ENCODE measurements around the gene CACUL1.

CACUL1 gene

DNA sequence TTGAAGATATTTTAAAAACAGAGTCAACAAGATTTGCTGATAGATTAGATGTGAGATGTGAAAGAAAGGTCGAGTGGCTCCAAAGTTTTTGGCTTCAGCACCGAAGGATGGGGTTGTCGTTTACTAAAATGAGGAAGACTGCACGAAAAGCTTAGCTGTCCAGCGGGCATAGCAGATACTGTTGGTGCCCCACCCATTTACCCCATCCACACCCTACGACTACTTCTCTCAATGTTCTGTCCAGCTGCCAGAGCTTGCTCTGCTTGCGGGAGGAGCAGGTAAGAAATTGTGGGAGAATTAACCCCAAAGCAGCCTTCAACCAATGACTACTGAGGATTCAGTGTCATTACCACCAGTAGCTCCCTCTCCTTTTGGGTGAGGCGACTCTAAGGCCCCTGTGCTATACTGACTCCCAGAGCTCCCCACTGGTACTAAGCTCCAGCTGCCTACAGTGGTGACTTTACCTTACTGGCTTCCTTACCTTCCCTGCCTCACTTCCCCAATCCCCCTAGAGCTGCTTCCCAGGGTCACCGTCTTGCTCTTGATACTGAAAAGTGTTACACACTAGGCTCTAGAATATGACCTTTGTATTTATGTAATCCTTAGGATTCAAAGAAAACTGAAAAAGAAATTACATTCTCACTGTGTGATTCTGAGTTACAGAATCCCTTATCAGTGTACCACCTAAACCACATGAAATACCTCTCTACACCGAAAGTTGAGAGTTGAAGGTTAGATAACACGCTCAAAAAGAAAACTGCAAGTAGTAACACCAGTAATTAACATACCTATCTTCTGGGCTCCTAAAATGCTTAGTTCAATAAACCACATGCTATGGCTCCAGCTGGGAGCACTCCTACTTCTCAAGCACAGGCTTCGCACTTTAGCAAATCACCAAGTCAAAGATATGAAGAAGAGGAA is 22.3 kb downstream of the CACUL1 start:
- DNase-seq (ENCODE audit: low read depth), result no peak

DNA sequence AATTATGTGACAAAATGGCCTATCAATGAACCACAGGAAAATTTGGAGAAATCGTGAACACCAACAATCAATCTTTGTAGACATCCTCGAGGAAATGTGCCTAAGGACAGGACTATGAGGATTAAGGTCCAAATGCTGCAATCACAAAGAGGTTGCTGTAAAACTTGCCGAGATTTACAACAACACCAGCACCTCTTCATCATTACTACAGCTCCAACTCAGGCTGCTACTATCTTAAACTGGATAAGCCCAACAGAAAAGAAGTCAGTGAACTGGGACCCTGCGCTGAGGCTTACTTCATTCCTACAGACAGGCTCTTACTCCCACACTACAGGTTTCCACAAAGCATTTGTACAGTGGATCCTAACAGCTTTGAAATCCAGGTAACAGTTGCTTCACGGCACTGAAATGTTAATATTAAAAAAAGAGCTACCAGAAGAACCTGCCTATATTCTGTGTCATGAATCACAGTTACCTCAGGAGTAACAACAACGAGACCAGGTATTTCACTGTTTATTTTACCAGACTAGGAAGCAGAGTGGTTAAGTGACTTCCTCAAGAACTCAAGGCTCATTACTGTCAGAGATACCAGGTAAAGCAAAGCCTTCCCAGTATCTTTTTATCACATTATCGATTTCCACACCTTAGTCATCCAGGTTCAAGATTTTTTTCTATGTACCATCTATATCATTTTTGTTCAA is 23.9 kb downstream of the CACUL1 start:
- DNase-seq (ENCODE audit: low read depth), result no peak

DNA sequence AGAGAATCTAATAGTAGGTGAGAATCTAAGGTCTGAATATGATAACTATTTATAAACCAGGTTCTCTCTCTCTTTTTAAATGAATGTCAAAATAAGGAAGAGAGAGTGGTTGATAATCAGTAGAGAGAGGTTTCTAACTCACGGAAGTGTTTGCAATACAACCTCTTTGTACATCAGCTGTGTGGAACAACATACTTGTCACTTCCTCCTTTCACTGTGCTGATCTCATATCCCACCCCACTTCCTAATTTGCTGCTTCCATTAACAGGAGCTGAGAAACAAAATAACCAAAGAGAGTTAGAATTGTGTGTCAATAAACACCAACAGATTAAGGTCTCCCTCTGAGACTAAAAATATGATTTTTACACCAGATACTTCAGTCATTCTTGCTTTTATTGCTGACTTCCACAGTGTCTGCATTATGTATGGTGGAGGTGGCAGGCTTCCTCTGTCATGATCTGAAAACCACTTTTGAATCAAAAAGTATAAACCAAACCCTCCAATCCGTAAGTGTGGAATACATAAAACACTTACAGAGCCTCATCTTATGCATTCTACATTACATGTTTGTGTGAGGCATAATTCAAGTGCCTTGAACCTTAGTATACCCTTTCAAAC is 25.0 kb downstream of the CACUL1 start:
- no peak for DNase-seq (ENCODE audit: low read depth)

DNA sequence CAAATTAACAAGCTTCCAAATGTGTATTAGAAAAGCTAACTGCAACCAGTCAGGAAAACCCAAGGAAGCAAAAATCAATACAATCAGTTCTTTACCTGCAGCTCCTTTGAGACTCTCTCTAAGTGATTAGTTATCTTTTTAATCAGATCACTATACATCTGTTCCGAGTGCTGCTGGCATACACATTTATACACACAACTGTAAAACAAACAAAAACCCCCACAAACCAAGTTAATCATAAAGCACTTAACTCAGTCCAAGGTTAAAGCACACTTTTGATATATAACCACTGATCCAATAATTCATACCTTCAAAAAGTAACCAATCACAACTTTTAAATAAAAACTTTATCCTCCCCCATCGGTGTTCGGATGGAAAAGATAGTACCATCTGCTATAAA is 25.6 kb downstream of the CACUL1 start:
- DNase-seq (ENCODE audit: low read depth), result no peak

DNA sequence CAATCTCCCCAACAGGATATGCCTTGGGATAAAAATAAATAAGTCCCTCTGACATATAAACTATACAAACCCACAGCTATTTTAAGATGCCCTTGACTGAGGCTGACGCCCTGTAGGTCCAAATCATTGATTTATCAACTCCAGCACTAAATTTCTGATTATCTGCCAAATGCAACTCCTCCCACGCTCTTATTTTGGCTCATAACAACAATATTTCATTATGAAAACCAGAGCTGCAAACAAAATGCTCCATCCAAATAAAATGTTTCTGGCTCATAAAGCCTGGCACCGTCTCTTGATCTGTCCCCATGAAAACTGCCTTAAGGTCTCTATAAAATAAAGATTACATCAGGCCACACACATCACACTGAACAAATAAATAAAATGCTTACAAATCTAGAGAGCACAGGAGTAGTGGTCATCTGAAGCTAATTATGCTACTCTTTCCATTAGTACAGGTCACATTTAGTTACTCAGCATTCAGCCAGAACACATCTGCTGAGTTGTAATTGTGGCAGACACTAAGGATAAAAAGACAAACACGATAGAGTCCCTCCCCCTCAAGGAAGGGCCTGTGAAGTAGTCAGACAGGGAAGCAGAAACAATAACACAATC is 28.8 kb downstream of the CACUL1 start:
- no peak for DNase-seq (ENCODE audit: low read depth)

DNA sequence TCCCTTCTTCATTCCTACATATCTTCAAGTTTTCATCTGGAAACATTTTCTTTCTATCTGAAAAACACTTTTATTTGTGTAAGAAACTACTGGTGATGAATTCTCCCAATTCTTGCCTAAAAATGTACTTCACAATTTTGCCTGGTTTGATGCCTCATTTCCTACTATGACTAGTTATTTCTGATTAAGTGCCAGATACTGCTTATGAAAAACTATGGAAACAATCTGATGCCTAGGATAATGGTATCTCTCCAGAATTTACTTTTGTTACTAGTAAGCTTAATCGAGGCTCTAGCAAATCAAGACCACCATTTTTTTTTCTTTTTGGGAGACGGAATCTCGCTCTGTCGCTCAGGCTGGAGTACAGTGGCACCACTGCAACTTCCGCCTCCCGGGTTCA is 31.3 kb downstream of the CACUL1 start:
- DNase-seq (ENCODE audit: low read depth), result no peak

DNA sequence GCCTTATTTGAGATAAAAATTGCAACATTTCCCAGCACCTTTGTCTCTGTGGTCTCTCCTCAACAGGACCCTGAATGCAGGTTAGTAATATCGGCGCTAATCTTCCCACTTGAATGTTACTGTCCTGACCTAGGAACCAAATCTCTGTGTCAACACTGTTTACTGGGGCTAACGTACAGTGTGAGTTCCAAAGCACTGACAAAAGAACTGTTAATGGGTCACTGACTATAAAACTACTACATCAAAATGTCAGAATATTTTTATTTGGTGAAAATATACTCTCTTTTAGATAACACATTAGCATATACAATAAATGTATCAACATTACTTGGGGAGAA is 33.3 kb downstream of the CACUL1 start:
- no peak for DNase-seq (ENCODE audit: low read depth)

DNA sequence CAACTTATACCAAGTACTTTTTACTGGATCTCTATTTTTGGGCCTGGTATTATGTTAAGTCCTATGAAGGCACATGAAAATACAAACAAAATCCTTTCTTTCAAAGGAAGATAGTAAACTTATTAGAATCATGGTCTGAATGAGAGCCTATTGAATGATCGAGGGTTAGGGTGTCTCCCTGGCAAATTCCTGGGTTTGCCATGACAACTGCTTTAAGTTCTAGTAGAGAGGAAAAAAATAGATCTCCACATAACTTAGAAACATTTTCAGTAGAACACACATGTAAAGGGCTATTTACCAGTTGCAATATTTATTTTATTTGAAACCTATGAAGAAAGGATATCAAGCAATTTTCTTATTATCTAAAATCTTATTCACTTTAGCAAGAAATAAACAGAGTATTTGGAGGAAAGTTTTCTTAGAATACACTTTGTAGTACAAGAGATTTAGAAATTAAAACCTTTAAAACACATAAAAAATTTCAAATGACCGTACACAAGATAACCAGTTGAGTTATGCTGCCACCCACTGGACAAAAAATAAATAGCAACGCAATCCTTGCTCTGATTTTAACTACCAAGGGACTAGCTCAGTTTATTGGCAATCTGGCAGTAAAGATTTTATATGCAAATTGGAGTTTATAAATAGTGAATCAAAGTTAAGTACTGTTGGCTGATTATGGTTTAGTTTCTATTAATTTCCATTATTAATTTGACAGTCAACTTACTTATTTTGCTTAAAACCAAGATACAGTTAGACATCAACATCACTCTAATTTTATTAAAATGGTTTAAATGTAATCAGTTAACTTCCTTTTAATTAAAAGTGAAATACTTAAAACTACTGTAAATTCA is 33.9 kb downstream of the CACUL1 start:
- no peak for DNase-seq (ENCODE audit: low read depth)

DNA sequence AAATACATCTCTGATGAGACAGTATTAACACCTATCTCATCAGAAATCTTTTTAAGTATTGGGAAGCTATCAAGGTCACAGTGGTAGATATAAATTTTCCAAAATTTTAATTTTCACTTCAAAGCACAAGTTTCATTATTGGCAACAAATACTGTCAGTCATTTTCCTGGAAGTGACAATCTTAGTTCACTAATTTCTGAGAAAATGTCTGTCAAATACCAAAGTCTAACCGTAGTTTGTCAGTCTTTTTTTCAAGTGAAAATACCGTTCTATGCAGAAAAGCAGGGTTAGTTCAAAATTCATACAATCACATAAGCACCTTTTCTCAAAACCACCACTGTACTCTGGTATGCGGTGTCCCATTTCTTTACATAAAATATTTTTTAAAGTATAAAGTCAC is 40.4 kb downstream of the CACUL1 start:
- no peak for DNase-seq (ENCODE audit: low read depth)

DNA sequence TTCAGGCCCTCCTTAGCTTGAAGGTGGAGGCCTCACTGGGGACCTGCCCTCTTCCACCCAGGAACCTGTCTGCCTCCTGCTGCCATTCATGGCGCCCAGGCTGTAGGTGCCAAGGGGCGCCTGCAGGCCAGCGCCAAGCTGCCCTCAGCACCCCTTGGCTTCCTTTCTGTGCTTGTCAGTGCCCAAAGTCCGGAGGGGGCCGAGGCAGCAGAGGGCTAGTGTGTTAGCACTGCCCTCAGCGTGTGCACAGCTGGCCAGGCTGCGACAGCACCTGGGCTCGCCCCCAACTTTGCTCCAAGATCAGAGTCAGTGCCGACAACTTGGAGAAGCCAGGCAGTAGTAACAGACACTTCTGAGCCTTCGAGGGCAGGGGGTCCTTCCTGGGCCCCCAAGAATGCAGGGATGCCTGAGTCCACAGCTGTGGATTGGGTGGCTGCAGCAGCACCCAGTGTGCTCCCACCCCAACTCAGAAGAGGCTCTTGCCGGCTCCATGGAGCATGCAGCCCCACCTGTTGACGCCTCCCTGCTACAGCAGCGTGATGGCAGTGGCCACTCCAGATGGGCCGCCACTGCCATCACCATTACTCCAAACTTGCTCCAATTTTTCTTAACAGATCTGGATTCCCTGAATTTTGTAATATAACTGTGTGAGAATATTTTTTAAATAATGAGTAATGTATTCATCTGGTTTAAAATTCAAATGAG is 41.7 kb downstream of the CACUL1 start:
- DNase-seq (ENCODE audit: low read depth), result no peak

DNA sequence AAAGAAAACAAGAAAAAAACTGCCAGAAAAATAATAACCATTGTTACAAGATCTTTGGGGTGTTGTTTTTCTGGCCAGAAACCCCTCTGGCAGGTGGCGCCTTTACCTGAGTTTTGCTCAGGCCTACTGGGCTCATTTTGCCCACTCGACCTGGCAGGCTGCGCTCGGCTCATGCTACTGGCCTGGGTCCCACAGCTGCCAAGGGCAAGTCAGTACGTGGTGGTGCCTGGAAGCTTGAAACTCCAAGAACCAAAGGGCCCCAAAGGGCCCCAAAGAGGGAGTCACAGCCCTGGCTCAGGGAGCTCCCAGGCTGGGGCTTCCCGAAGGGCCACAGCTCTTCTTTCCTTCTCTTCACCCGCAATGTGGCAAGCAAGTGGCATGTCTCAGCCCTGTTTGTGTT is 42.7 kb downstream of the CACUL1 start:
- DNase-seq (ENCODE audit: low read depth), result no peak

DNA sequence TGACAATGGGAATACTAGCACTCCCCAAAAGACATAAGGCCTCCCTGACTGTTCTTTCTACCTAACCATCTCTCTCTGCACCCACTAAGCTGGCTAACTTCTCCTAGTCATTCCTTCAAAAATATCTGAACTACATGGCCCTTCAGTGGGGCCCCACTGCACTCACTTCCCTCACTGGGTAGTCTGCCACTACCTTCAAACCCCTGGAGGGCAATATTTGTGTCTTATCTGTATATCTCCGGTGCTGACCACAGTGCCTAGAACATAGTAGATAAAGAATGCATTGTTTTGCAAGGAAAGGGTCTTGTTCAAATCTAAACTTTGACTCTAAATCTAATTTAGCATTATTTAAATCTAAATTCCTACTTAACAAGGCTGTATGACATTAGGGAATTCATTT is 44.3 kb downstream of the CACUL1 start:
- no peak for DNase-seq (ENCODE audit: low read depth)

DNA sequence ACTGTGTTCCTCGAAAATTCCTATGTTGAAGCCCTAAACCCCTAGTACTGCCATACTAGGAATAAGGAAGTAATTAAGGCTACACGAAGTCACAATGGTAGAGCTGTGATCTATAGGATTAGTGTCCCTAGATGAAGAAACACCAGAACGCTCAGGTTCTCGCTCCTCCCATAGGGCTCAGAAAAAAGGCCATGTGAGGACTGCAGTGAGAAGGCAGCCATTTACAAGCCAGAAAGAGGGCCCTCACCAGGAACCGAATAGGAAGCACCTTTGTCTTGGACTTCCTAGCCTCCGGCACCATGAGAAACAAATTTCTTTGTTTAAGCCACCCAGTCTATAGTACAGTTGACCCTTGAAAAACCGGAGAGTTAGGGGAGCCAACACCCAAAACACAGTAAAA is 46.2 kb downstream of the CACUL1 start:
- no peak for DNase-seq (ENCODE audit: low read depth)

DNA sequence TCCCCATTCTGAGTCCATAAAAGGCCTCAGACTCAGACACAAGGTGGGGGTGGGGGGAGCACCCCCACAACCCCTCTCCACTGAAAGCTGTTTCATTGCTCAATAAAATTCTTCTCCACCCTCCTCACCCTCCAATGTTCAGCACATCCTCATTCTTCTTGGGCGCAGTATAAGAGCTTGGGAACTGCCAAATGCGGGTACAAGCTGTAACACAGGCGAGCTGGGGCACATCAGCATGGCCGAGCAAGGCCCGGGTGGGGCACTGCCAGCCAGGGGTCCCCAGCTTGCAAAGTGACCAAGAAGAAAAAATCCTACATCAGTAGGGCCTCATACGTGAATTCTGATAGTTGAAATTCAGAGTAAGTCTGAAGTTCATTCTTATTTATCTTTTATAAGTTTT is 50.1 kb downstream of the CACUL1 start:
- no peak for DNase-seq (ENCODE audit: low read depth)

DNA sequence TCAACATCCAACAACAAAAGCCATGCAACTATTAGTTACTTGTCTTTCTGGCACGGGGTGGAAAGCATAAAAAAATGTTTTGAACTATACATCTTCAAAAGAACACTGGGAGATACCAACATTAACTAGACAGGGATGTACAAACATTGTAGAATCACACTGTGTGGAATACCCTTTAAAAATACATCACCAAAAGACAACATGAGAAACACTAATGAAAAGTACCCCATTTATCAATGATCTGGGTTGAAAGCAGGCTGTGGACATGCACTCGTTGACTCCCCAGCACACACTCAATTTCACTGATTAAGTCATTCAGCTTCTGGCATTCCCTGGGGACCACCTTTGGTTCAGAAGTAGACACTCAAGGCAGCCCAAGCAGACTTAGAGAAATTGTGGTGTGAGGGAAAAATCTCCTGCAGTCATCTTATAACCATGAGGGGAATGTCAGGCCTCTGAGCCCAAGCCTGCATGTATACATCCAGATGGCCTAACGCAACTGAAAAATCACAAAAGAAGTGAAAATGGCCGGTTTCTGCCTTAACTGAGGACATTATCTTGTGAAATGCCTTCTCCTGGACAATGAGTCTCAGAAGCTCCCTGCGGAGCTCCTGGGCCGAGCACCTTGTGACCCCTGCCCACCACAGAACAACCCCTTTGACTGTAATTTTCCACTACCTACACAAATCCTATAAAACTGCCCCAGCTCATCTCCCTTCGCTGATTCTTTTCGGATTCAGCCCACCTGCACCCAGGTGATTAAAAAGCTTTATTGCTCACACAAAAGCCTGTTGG is 53.0 kb downstream of the CACUL1 start:
- no peak for DNase-seq (ENCODE audit: low read depth)

DNA sequence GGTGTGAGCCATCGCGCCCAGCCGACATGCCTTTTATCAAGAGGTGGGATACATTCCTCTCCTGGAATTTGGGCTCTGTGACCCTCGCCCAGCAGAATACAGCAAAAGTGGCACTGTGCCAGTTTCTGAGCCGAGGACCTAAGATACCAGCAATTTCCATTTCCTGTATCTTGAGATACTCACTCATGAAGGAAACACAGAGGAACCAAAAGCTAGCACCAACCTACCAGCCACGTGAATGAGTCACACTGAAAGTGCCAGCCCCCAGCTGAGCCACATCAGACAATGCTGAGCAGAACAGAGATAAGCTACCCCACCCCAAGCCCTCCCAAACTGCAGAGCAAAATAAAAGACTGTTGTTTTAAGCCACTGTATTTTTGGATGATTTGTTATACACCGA is 56.3 kb downstream of the CACUL1 start:
- peak; percentile 16 for DNase-seq (ENCODE audit: low read depth)

DNA sequence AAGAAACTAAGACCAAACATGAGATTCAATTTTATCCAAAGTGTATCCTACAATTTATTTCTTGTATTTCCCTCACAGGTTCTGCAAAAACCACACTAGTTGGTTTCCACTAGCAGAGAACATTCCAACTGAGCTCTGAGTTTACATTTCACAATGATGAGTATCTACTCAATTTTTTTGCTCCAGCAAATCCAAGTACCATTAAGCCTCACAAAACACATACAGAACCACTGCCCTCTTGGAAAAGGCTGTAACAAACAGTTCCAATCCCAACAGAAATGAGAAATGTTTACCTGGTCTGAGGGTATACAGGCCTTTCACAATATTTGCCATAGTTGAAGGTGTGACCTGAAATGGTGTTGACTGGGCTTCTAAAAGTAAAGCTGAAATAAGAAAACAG is 59.9 kb downstream of the CACUL1 start:
- DNase-seq (ENCODE audit: low read depth), result no peak

DNA sequence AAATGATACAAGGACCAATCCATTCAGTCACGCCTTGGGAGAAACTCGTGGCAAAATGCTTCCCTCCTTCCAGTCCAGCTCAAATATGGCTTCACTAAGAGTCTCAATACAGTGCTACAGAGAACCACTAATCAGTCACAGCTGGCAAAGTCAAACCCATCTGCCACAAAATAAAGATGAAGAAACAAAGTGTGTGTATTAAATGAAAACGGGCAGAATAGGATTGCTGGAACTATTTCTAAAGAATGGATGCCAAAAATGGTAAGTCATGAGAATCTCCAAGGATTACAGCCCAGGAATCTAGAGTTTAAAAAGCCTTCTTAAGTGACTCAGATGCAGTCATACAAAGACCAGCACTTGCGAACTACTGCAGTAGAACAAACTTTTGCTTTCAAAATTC is 61.9 kb downstream of the CACUL1 start:
- no peak for DNase-seq (ENCODE audit: low read depth)

DNA sequence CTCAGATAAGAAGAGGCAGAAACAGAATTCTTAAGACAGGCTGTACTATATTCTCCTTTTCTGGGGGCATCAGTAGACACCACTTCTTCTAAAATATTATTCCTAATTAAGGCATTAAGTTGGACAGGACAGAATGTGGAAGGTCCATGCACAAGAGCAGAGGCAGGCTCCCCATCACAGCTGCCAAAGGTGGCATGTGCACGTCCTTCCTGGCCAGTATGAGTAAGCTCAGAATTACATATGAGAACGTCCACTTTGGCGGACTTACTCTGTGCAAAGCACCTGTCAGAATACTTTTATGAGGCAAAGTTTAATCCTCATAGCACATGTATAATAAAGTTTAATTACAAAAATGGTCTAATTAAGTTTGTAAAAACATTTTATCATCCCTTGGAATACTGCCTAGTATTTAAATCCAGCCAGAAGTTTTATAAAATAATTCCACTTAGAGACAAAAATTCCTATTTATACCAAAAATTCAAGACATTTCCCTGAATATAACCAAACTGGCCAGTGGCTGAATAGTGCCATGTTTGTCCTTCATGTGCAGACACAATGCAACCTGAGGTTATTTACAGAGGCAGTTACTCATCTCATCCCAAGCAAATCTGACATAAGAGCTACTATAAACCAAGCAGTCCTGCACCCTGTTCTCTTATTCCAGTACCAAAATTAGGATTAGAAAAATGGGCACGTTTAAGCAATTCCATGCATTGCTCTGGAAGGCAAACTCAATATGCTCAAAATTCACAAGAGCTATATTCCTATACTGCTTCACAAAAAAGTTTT is 65.5 kb downstream of the CACUL1 start:
- no peak for DNase-seq (ENCODE audit: low read depth)

DNA sequence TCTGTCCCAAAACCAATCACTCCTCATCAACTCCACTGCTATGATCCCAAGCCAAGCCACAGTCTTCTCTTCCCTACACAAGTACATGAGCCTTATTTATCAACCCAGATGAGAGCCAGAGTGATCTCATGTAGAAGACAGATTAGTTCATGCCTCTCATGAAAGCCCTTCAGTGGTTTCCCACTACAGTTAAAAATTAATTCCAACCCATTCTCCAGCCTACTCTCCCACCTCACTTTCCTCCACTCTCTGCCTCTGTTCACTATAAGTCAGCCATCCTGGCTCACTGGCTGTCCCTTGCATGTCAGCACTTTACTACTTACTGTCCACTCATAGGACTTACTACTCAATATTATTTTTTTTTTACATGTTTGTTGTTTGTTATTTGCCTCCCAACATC is 67.3 kb downstream of the CACUL1 start:
- no peak for DNase-seq (ENCODE audit: low read depth)

Measured in stimulated activated CD8-positive, alpha-beta memory T cell treated with anti-CD3 and anti-CD28 coated beads, Interleukin-15, amount 100 ng/mL, for 24 hours (primary cell).